ENCODE results near the gene IL5. TPM values are rescaled to one million over a fixed set of nuclear protein-coding genes. Genes with fewer than 3 reads are reported as not detected.

Gene IL5
- total RNA-seq, 4 donors from 2014 or later, result not detected

DNA sequence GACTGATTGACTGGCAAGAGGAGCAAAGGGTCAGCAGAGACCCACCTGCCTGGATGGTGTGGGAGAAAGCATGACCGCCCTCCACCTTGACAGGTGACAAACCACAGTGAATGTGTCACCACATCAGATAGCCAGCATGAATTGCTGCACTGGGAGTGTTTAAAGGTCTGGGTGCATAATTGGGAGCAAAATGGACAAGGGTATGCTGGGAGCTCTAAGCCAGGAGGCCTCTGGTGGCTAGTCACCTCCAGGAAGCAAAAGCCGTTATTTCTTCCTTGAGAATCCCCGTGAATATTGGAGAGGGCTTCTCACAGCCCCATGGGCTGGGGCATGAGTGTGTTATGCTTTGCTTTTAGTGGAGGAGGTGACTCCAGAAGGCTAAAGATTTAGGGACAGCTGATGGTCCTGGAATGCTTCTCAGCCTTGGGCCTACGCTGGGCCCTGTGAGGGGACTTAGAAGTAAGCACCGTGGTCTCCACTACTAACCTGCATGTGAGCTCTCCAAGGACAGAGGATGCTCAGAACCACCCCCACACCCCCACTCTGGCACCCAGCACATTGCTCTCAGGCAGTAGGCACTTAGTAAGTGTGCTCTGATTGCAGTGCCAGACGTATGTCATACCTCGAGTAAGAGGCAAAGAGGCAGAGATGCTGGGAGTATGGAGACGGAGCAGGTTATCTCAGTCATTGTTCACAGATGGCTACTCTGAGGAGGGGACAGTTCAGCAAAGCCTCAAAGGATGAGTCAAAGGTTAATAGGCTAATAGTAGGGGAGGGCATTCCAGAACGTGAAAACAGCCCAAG, 43.7 kb downstream of the IL5 start:
- Histone ChIP-seq H3K36me3 (no peaks in the 10 kb centered on the region), H3K27ac (peak overlapping the region; percentile 68 to 99 (median 92)), H3K4me1 (peaks cover 11 to 60% (median 13%) of the 10 kb centered on the region in 4 donors), H3K9me3 (no peaks in the 10 kb centered on the region), H3K27me3 (no peaks in the 10 kb centered on the region), H3K4me3 (no peak overlapping the region)
- TF ChIP-seq POLR2A (IDR thresholded peaks at IDR 0.05), result no peak
- TF ChIP-seq, protein P1, sequence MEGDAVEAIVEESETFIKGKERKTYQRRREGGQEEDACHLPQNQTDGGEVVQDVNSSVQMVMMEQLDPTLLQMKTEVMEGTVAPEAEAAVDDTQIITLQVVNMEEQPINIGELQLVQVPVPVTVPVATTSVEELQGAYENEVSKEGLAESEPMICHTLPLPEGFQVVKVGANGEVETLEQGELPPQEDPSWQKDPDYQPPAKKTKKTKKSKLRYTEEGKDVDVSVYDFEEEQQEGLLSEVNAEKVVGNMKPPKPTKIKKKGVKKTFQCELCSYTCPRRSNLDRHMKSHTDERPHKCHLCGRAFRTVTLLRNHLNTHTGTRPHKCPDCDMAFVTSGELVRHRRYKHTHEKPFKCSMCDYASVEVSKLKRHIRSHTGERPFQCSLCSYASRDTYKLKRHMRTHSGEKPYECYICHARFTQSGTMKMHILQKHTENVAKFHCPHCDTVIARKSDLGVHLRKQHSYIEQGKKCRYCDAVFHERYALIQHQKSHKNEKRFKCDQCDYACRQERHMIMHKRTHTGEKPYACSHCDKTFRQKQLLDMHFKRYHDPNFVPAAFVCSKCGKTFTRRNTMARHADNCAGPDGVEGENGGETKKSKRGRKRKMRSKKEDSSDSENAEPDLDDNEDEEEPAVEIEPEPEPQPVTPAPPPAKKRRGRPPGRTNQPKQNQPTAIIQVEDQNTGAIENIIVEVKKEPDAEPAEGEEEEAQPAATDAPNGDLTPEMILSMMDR (IDR thresholded peaks at IDR 0.05), result no peak
- peak in 1 of 3 donors; percentile 48 for DNase-seq

DNA sequence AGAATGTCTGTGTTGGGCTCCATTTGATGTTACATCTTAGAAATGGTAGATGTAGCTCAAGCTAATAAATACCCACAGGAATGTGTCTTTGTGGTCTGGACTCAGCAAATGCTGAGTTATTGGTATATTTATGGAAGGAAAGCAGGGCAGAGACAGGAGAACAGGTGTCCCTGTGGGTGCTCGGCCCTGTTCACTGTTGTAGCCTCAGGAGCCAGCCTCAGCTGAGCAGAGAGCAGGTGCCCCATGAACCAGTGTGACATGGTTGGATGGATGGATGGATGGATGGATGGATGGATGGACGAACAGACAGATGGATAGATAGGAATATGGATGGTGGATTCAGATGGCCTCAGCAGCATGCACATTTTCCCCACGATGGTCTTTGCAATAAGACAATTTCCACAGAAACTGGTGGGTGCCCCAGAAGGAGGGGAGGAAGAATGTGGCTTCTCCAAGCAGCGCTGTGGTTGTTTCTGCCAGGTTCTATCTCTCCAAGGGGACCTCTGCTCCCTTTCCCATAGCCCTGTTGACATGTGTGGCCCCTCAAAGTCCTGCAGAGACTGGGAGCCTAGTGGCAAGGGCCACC, 44.5 kb downstream of the IL5 start:
- Histone ChIP-seq H3K27me3 (no peaks in the 10 kb centered on the region), H3K27ac (peak overlapping the region; percentile 93 to 99 (median 97)), H3K36me3 (no peaks in the 10 kb centered on the region), H3K4me1 (peaks cover 13 to 69% (median 18%) of the 10 kb centered on the region in 4 donors), H3K4me3 (no peak overlapping the region), H3K9me3 (no peaks in the 10 kb centered on the region)
- DNase-seq, result peak in 1 of 3 donors; percentile 35
- no peak for TF ChIP-seq POLR2A (IDR thresholded peaks at IDR 0.05)
- TF ChIP-seq, protein P1 (IDR thresholded peaks at IDR 0.05), result no peak

DNA sequence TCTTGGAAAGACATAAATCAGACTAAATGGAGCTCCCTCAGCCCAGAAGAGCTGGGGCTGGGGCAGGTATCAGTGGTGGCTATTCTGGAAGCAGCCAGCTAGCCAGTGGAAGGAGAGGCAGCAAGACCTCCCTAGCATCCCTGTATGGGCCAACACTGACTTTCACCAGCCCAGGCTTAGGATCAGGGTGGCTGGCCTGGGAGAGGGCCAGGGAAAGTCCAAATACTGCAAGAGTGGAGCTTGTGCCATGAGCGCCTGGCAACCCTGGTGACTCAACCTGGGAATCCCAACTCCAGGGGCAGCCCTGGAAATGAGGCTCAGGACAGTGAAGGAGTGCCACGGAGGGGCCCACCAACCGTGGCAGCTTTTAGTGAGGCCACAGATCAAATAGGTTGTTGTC, 45.2 kb downstream of the IL5 start:
- no peaks in the 10 kb centered on the region for H3K36me3 ChIP-seq
- no peaks in the 10 kb centered on the region for H3K9me3 ChIP-seq
- no peak overlapping the region for H3K4me3 ChIP-seq
- H3K27me3 ChIP-seq, result no peaks in the 10 kb centered on the region
- peak in 2 of 3 donors; percentile 50 to 65 for DNase-seq
- TF ChIP-seq, protein P1 (IDR thresholded peaks at IDR 0.05), result no peak
- no peak for TF ChIP-seq POLR2A (IDR thresholded peaks at IDR 0.05)
- H3K27ac ChIP-seq, result peak overlapping the region; percentile 93 to 99 (median 97)
- H3K4me1 ChIP-seq, result peaks cover 13 to 73% (median 18%) of the 10 kb centered on the region in 4 donors

DNA sequence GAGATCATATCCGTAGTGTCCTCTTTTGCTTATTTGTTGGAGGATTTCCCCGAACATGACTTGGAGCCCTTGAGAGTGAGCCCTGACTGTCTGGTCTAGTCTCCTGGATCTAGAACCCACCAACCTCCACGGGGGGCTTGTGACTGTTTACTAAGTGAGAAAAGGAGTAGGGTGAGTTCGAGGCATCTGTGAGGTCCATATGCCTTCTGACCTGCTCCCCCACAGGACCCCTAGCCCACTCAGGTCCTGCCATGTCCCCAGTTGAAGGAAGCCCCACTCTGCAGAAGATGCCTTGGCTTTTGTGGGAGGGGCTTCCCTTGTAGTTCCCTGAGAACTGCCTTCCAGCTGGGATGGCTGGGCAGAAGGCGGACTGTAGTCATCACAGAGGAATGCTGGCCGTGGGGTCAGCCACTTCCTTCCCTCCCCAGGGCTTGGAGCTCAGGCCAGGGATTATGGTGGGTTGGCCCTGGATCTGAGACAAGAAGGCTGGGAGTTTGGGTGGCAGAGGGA, 45.8 kb downstream of the IL5 start:
- TF ChIP-seq, protein P1 (IDR thresholded peaks at IDR 0.05), result no peak
- TF ChIP-seq POLR2A (IDR thresholded peaks at IDR 0.05), result no peak
- no peaks in the 10 kb centered on the region for H3K27me3 ChIP-seq
- H3K4me3 ChIP-seq, result peak overlapping the region; percentile 57 to 74 (median 67)
- H3K9me3 ChIP-seq, result no peaks in the 10 kb centered on the region
- peak; percentile 35 to 77 (median 51) for DNase-seq
- peak overlapping the region; percentile 93 to 99 (median 97) for H3K27ac ChIP-seq
- peaks cover 12 to 67% (median 18%) of the 10 kb centered on the region in 4 donors for H3K4me1 ChIP-seq
- no peaks in the 10 kb centered on the region for H3K36me3 ChIP-seq

DNA sequence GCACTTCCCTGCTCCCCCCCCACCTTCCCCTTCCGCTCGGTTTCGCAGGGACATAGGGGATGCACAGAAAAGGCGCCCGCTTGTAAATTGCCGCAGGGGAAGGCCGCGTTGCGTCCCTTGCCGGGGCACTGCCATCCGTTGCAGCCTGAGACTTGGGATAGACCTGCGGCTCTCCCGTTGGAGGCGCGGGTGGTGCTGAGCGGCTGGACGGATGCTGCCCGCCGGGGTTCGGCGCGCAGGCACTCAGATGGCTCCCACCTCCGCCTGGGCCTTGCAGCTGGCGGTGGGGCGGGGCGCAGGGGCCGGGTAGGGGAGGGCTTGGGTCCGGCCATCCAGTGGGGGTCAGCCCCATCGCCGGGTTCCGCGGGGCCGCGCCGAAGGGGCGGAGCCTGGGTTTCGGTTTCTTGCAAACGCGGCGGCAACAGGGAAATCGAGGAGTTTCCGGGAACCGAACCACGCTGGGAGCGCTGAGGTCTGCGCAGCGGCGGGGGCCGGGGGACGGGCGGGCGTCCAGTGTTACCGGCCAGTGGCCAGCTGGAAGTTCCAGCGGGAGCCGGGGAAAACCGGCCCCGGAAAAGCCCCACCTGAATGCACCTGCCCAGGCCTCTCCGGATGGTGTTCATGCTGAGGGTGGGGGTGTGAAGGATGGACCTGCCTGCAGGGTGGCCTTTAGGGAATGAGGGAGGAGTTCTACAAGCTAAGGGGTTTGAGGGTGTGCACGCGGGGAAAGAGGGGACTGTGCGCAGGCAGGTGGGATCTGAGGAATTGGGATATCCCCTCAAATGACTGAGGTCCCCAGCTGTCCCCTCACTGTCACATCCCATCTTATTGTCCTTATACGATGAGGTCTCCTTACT, 46.5 kb downstream of the IL5 start:
- peak; percentile 90 to 95 (median 94) for DNase-seq
- Histone ChIP-seq H3K4me3 (peak overlapping the region; percentile 57 to 74 (median 67)), H3K36me3 (no peaks in the 10 kb centered on the region), H3K4me1 (peaks cover 11 to 66% (median 24%) of the 10 kb centered on the region in 4 donors), H3K27me3 (no peaks in the 10 kb centered on the region), H3K27ac (peak overlapping the region; percentile 93 to 99 (median 97)), H3K9me3 (no peaks in the 10 kb centered on the region)
- peak; percentile 53 to 55 for TF ChIP-seq POLR2A (IDR thresholded peaks at IDR 0.05)
- TF ChIP-seq, protein P1 (IDR thresholded peaks at IDR 0.05), result peak in 1 of 6 experiments; percentile 1
